ENCODE measurements around the gene MEIKIN.
"Not testable (repeated sequence)": the region's sequence is repeated elsewhere in the genome, so short reads cannot be mapped to it uniquely, and the experiment has no call there.

The MEIKIN gene

DNA sequence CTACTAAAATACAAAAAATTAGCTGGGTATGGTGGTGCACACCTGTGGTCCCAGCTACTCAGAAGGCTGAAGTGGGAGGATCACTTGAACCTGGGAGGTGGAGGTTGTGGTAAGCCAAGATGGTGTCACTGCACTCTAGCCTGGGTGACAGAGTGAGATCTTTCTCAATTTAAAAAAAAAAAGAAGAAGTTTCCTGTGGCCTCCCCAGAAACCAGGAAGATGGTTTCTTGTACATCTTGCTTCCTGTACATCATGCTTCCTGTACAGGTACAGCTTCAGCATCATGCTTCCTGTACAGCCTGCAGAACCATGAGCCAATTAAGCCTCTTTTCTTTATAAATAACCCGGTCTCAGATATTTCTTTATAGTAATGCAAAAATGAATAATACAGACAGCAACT, 43.2 kb downstream of the MEIKIN start:
- not testable (repeated sequence) for DNase-seq

GRCh38 chr5:131899686-131900085, 45.8 kb downstream of the MEIKIN start:
- DNase-seq: no peak

DNA sequence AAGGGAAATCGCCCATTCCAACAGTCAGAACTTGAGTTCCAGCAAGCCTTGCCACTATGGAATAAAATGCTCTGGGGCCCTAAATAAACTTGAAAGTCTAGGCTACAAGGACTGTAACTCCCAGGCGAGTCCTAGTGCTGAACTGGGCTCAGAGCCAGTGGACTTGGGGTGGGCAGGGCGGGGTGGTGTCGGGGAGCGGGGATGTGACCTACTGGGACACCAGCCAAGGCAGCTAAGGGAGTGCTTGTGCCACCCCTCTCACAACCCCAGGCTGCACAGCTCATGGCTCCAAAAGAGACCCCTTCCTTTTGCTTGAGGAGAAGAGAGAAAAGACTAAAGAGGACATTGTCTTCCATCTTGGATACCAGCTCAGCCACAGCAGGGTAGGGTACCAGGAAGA, 61.5 kb downstream of the MEIKIN start:
- DNase-seq: no peak

GRCh38 chr5:131879705-131880104, 65.8 kb downstream of the MEIKIN start:
- no peak for DNase-seq

- no peak for DNase-seq
Observed at GRCh38 chr5:131877873-131878272, 67.6 kb downstream of the MEIKIN start.

DNA sequence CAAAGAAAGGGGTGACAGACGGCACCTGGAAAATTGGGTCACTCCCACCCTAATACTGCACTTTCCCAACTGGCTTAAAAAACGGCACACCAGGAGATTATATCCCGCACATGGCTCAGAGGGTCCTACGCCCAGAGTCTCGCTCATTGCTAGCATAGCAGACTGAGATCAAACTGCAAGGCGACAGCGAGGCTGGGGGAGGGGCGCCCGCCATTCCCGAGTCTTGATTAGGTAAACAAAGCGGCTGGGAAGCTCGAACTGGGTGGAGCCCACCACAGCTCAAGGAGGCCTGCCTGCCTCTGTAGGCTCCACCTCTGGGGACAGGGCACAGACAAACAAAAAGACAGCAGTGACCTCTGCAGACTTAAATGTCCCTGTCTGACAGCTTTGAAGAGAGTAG, 74.2 kb downstream of the MEIKIN start:
- DNase-seq: not testable (repeated sequence)

- DNase-seq: no peak
Observed at GRCh38 chr5:131867524-131867923, 77.9 kb downstream of the MEIKIN start.

DNA sequence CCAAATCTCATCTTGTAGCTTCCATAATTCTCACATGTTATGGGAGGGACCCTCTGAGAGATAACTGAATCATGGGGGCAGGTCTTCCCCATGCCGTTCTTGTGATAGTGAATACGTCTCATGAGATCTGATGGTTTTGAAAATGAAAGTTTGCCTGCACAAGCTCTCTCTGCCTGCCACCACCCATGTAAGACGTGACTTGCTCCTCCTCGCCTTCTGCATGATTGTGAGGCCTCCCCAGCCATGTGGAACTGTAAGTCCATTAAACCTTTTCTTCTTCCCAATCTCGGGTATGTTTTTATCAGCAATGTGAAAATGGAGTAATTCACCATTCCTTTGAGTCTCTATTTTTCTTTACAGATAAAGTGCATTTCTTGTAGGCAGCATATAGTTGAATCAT, 81.8 kb downstream of the MEIKIN start:
- DNase-seq: no peak

GRCh38 chr5:131857388-131857787, 88.1 kb downstream of the MEIKIN start:
- DNase-seq: no peak

DNA sequence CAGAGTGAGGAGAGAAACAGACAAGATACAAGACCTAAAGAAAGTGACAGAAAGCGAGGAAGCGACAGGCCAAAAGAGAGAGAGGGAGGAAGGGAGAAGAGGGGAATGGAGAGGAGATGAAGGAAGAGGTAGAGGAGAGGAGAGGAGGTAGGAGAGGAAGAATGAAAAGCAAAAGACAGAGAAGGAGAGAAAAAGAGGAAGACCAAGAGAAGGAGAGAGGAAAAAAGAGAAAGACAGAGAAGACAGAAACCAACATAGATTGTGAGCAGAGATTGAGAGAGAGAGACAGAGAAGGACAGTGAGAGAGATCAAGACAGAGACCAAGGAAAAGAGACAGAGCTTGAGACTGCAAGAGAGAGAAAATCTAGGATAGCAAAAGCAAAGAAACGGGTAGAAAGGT, 90.0 kb downstream of the MEIKIN start:
- DNase-seq: no peak

- no peak for DNase-seq
Observed at GRCh38 chr5:131854134-131854533, 91.3 kb downstream of the MEIKIN start.

DNA sequence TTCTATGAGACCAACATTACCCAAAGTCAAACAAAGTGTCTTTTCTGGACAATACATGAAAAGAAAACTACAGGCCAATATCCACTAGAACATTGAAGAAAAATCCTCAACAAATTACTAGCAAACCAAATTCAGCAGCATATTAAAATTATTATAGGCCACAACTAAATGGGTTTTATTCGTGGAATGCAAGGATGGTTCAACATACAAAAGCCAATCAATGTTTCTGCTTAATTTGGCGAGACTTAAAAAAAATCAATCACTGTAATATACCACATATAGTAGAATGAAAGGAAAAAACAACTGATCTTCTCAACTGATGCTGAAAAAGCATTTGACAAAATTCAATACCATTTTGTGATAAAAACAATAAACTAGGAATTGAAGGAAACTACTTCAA, 96.8 kb downstream of the MEIKIN start:
- DNase-seq: no peak

DNA sequence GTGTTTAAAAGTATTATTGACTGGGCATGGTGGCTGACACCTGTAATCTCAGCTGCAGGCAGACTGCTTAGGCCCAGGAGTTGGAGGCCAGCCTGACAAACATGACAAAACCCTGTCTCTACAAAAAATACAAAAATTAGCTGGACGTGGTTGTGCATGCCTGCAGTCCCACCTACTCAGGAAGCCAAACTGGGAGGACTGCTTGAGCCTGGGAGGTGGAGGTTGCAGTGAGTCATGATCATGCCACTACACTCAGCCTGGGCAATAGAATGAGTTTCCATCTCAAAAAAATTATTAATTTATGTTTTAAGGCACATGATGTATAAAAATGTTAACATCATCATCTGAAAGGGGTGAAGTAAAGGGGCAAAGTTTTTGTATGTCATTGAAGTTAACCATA, 98.9 kb downstream of the MEIKIN start:
- no peak for DNase-seq

GRCh38 chr5:131845828-131846227, 99.6 kb downstream of the MEIKIN start:
- DNase-seq: no peak

GRCh38 chr5:131842971-131843370, 102.5 kb downstream of the MEIKIN start:
- DNase-seq: not testable (repeated sequence)

- DNase-seq: not testable (repeated sequence)
Observed at GRCh38 chr5:131832702-131833101, 112.8 kb downstream of the MEIKIN start.

GRCh38 chr5:131825404-131826013, 120.0 kb downstream of the MEIKIN start:
- DNase-seq: no peak

DNA sequence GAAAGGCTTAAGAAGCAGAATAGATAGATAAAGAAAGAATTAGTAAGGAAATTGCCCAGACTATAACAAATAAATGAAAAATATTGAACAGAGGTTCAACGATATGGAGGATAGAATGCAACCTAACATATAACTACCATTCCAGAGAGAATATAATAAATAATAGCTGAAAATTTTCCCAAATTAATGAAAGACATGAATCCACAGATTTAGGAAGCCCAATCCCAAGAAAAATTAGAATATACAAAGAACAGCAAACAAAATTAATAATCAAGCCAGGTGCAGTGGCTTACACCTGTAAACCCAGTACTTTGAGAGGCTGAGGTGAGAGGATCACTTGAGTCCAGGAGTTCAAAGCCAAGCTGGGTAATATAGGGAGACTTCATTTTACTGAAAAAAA, 120.8 kb downstream of the MEIKIN start:
- no peak for DNase-seq

DNA sequence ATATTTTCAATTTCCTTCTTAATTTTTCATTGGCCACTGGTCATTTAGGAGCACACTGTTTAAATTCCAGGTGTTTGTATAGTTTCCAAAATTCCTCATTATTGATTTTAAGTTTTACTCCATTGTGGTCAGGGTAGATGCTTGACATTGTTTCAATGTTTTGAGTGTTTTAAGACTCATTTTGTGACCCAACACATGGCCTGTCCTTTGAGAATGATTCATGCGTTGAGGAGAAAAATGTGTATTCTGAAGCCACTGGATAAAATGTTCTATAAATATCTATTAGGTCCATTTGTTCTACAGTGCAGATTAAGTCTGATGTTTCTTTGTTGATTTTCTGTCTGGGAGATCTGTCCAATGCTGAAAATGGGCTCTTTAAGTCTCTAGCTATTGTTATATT, 124.2 kb downstream of the MEIKIN start:
- DNase-seq: no peak

GRCh38 chr5:131818001-131818724, 127.3 kb downstream of the MEIKIN start:
- DNase-seq: no peak

DNA sequence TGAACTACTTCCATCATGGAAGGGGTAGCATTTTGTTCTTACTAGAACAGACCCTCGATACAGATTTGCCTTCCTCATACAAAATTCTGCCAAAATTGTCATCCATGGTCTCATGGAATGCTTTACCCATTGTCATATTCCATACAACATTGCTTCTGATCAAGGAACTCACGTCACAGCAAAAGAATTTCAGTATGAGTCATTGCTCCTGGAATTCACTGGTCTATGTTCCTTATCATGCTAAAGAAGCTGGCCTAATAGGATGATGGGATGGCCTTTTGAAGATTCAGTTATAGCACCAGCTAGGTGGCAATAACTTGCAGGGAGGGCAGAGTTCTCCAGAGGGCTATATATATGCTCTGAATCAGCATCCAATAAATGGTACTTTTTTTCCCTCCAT, 130.5 kb downstream of the MEIKIN start:
- DNase-seq: no peak

DNA sequence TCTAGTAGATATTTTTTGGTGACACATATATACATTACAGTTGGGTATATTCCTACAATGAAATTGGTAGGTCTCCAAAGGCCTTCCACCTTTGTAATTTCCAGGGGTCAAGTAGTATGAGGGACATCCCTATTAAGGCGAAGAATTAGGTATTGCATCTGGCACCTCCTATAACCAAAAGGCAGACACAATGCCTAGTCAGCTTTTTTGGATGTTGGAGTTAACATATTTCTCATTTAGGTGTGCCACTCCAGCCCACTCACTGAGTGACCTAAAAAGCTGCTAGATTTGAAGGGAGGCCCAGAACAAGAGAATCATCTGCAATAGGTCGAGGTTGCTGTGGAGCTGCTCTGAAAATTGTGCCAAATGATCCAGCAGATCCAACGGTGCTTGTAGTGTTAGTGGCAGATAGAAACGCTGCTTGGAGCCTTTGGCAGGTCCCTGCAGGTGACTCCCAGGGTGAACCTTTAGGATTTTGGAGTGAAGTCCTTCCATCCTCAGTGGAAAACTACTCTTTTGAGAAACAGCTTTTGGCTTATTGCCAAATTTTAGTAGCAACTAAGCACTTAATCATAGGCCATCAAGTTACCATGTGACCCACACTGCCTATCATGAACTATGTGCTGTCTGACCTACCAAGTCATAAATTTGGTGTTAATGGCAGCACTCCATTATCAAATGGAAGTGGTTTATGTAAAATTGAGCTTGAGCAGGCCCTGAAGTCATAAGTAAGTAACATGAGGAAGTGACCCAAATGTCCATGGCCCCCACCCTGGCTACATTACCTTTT, 132.9 kb downstream of the MEIKIN start:
- DNase-seq: no peak

GRCh38 chr5:131810510-131811249, 134.8 kb downstream of the MEIKIN start:
- no peak for DNase-seq
